Stimulated activated memory B cell treated with anti-CD40 and anti-IgM and Interleukin-4, amounts not matched to agents 10 μg/mL and 1 μg/mL and 100 μg/mL, for 72 hours (primary cell): ENCODE results near the gene SH3PXD2A.
"Not testable (repeated sequence)": the region's sequence is repeated elsewhere in the genome, so short reads cannot be mapped to it uniquely, and the experiment has no call there.

Experiments
- ATAC-seq: fragments of 150-1000 bp; cut with Tn5 transposase; 2 replicates; pipeline ENCODE4 v1.10.0; 2021
- H3K27ac Mint-ChIP-seq: one replicate; pipeline ENCODE4 v1.8.0; 2022; ENCODE audit warnings: mild to moderate bottlenecking, mixed read lengths
- H3K27me3 Mint-ChIP-seq: one replicate; pipeline ENCODE4 v1.8.0; 2022; ENCODE audit warnings: mixed read lengths
- H3K36me3 Mint-ChIP-seq: one replicate; pipeline ENCODE4 v1.8.0; 2022; ENCODE audit warnings: mixed read lengths
- H3K4me1 Mint-ChIP-seq: one replicate; pipeline ENCODE4 v1.8.0; 2022; ENCODE audit warnings: mixed read lengths
- H3K4me3 Mint-ChIP-seq: one replicate; pipeline ENCODE4 v1.8.0; 2022; ENCODE audit warnings: mild to moderate bottlenecking, moderate library complexity, mixed read lengths
- H3K9me3 Mint-ChIP-seq: one replicate; pipeline ENCODE4 v1.8.0; 2022; ENCODE audit warnings: mixed read lengths

SH3PXD2A gene

GRCh38 chr10:103740611-103741010 is 114.8 kb downstream of the SH3PXD2A start:
- no peak for ATAC-seq
- H3K4me3 Mint-ChIP-seq = no peak overlapping the region
- peaks cover 3% of the 10 kb centered on the region for H3K9me3 Mint-ChIP-seq
- peaks cover 9% of the 10 kb centered on the region for H3K27me3 Mint-ChIP-seq
- H3K4me1 Mint-ChIP-seq = peaks cover 3% of the 10 kb centered on the region
- H3K36me3 Mint-ChIP-seq = no peaks in the 10 kb centered on the region
- H3K27ac Mint-ChIP-seq = no peak overlapping the region

GRCh38 chr10:103739039-103739764 is 116.2 kb downstream of the SH3PXD2A start:
- Mint-ChIP-seq H3K27ac (no peak overlapping the region), H3K36me3 (no peaks in the 10 kb centered on the region), H3K4me3 (no peak overlapping the region), H3K9me3 (peaks cover 3% of the 10 kb centered on the region), H3K27me3 (peaks cover 9% of the 10 kb centered on the region), H3K4me1 (no peaks in the 10 kb centered on the region)
- ATAC-seq = no peak

GRCh38 chr10:103737735-103738367 is 117.5 kb downstream of the SH3PXD2A start:
- Mint-ChIP-seq H3K27me3 (peaks cover 14% of the 10 kb centered on the region), H3K27ac (no peak overlapping the region), H3K4me3 (no peak overlapping the region), H3K4me1 (no peaks in the 10 kb centered on the region), H3K36me3 (no peaks in the 10 kb centered on the region), H3K9me3 (peaks cover 3% of the 10 kb centered on the region)
- no peak for ATAC-seq

GRCh38 chr10:103736763-103737162 is 118.6 kb downstream of the SH3PXD2A start:
- Mint-ChIP-seq H3K27ac (no peak overlapping the region), H3K27me3 (peaks cover 20% of the 10 kb centered on the region), H3K9me3 (peaks cover 3% of the 10 kb centered on the region), H3K4me3 (no peak overlapping the region), H3K36me3 (no peaks in the 10 kb centered on the region), H3K4me1 (no peaks in the 10 kb centered on the region)
- no peak for ATAC-seq

- Mint-ChIP-seq H3K4me3 (no peak overlapping the region), H3K9me3 (peaks cover 3% of the 10 kb centered on the region), H3K4me1 (no peaks in the 10 kb centered on the region), H3K27ac (no peak overlapping the region), H3K36me3 (no peaks in the 10 kb centered on the region), H3K27me3 (peaks cover 20% of the 10 kb centered on the region)
- no peak for ATAC-seq
Observed at GRCh38 chr10:103736044-103736443, 119.3 kb downstream of the SH3PXD2A start.

GRCh38 chr10:103734731-103735130 is 120.6 kb downstream of the SH3PXD2A start:
- ATAC-seq = no peak
- Mint-ChIP-seq H3K27ac (no peak overlapping the region), H3K9me3 (peaks cover 3% of the 10 kb centered on the region), H3K27me3 (peaks cover 20% of the 10 kb centered on the region), H3K36me3 (no peaks in the 10 kb centered on the region), H3K4me1 (no peaks in the 10 kb centered on the region), H3K4me3 (no peak overlapping the region)

- Mint-ChIP-seq H3K4me1 (no peaks in the 10 kb centered on the region), H3K4me3 (no peak overlapping the region), H3K27ac (no peak overlapping the region), H3K27me3 (peaks cover 17% of the 10 kb centered on the region), H3K36me3 (no peaks in the 10 kb centered on the region), H3K9me3 (peaks cover 3% of the 10 kb centered on the region)
- ATAC-seq = no peak
Observed at GRCh38 chr10:103733045-103733419, 122.3 kb downstream of the SH3PXD2A start.

- H3K9me3 Mint-ChIP-seq = peaks cover 3% of the 10 kb centered on the region
- no peaks in the 10 kb centered on the region for H3K4me1 Mint-ChIP-seq
- no peak for ATAC-seq
- H3K36me3 Mint-ChIP-seq = no peaks in the 10 kb centered on the region
- H3K27me3 Mint-ChIP-seq = peaks cover 12% of the 10 kb centered on the region
- H3K27ac Mint-ChIP-seq = no peak overlapping the region
- no peak overlapping the region for H3K4me3 Mint-ChIP-seq
Observed at GRCh38 chr10:103732339-103733044, 122.9 kb downstream of the SH3PXD2A start.

GRCh38 chr10:103731609-103732270 is 123.6 kb downstream of the SH3PXD2A start:
- Mint-ChIP-seq H3K4me1 (no peaks in the 10 kb centered on the region), H3K36me3 (no peaks in the 10 kb centered on the region), H3K4me3 (no peak overlapping the region), H3K9me3 (peaks cover 2% of the 10 kb centered on the region), H3K27ac (no peak overlapping the region), H3K27me3 (peaks cover 11% of the 10 kb centered on the region)
- no peak for ATAC-seq

GRCh38 chr10:103731026-103731425 is 124.3 kb downstream of the SH3PXD2A start:
- not testable (repeated sequence) for H3K4me1 Mint-ChIP-seq, ATAC-seq, H3K9me3 Mint-ChIP-seq, H3K27ac Mint-ChIP-seq, H3K4me3 Mint-ChIP-seq, H3K36me3 Mint-ChIP-seq
- peaks cover 11% of the 10 kb centered on the region for H3K27me3 Mint-ChIP-seq

- Mint-ChIP-seq H3K27ac (no peak overlapping the region), H3K27me3 (peaks cover 11% of the 10 kb centered on the region), H3K9me3 (no peaks in the 10 kb centered on the region), H3K4me1 (no peaks in the 10 kb centered on the region), H3K4me3 (no peak overlapping the region), H3K36me3 (no peaks in the 10 kb centered on the region)
- no peak for ATAC-seq
Observed at GRCh38 chr10:103729851-103730250, 125.5 kb downstream of the SH3PXD2A start.

- no peak overlapping the region for H3K4me3 Mint-ChIP-seq
- no peak for ATAC-seq
- peaks cover 12% of the 10 kb centered on the region for H3K27me3 Mint-ChIP-seq
- H3K9me3 Mint-ChIP-seq = no peaks in the 10 kb centered on the region
- H3K27ac Mint-ChIP-seq = no peak overlapping the region
- H3K4me1 Mint-ChIP-seq = no peaks in the 10 kb centered on the region
- H3K36me3 Mint-ChIP-seq = no peaks in the 10 kb centered on the region
Observed at GRCh38 chr10:103727991-103728689, 127.2 kb downstream of the SH3PXD2A start.

- H3K9me3 Mint-ChIP-seq = no peaks in the 10 kb centered on the region
- H3K4me3 Mint-ChIP-seq = no peak overlapping the region
- no peaks in the 10 kb centered on the region for H3K36me3 Mint-ChIP-seq
- H3K4me1 Mint-ChIP-seq = no peaks in the 10 kb centered on the region
- H3K27ac Mint-ChIP-seq = no peak overlapping the region
- H3K27me3 Mint-ChIP-seq = peaks cover 10% of the 10 kb centered on the region
- no peak for ATAC-seq
Observed at GRCh38 chr10:103727546-103727963, 127.8 kb downstream of the SH3PXD2A start.

GRCh38 chr10:103726637-103727036 is 128.7 kb downstream of the SH3PXD2A start:
- H3K27ac Mint-ChIP-seq = no peak overlapping the region
- no peak overlapping the region for H3K4me3 Mint-ChIP-seq
- H3K36me3 Mint-ChIP-seq = no peaks in the 10 kb centered on the region
- no peak for ATAC-seq
- H3K4me1 Mint-ChIP-seq = no peaks in the 10 kb centered on the region
- peaks cover 8% of the 10 kb centered on the region for H3K27me3 Mint-ChIP-seq
- no peaks in the 10 kb centered on the region for H3K9me3 Mint-ChIP-seq

- ATAC-seq = no peak
- Mint-ChIP-seq H3K4me1 (no peaks in the 10 kb centered on the region), H3K27ac (no peak overlapping the region), H3K27me3 (peaks cover 8% of the 10 kb centered on the region), H3K9me3 (no peaks in the 10 kb centered on the region), H3K4me3 (no peak overlapping the region), H3K36me3 (no peaks in the 10 kb centered on the region)
Observed at GRCh38 chr10:103725242-103725641, 130.1 kb downstream of the SH3PXD2A start.
